Measurements from ENCODE around the gene GRAMD4.

DNA sequence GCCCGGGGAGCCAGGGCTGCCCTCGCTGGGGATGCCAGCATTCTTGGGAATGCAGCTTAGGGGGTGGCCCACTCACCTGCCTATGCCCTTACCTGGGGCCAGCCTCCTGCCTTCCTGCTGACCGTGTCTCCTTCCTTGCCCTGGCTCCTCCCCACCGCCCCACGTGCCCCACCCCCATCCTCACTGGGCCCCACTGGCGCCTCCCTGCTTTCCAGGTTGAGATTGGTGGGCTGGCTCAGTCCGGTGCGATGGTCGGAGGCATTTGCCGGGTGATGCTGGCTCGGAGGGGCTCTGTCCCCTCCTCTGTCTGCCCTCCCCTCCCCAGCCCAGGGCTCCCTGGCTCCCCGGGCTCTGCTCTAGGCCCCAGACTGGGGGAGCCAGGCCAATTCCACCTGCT, 34.1 kb upstream of the GRAMD4 start:
- TF ChIP-seq EZH2phosphoT487 (IDR thresholded peaks at IDR 0.05; ENCODE audit: borderline replicate concordance, low read length) (no peak), EZH2 (IDR thresholded peaks at IDR 0.05; ENCODE audit: low read length, unreplicated experiment) (no peak)
- TF ChIP-seq, protein P1, sequence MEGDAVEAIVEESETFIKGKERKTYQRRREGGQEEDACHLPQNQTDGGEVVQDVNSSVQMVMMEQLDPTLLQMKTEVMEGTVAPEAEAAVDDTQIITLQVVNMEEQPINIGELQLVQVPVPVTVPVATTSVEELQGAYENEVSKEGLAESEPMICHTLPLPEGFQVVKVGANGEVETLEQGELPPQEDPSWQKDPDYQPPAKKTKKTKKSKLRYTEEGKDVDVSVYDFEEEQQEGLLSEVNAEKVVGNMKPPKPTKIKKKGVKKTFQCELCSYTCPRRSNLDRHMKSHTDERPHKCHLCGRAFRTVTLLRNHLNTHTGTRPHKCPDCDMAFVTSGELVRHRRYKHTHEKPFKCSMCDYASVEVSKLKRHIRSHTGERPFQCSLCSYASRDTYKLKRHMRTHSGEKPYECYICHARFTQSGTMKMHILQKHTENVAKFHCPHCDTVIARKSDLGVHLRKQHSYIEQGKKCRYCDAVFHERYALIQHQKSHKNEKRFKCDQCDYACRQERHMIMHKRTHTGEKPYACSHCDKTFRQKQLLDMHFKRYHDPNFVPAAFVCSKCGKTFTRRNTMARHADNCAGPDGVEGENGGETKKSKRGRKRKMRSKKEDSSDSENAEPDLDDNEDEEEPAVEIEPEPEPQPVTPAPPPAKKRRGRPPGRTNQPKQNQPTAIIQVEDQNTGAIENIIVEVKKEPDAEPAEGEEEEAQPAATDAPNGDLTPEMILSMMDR (conservative IDR thresholded peaks at IDR 0.05; ENCODE audit: low read depth, low read length), result no peak
